Ectodermal cell (in vitro differentiated cells): Measurements from ENCODE around the gene HPGDS.
"Not testable (repeated sequence)": the region's sequence is repeated elsewhere in the genome, so short reads cannot be mapped to it uniquely, and the experiment has no call there.

Source experiments
- H3K27ac ChIP-seq: 2 replicates; pipeline ENCODE4 v1.7.0; 2013; ENCODE audit warnings: mild to moderate bottlenecking, low read depth, low read length; ENCODE audit not compliant: insufficient read depth, poor library complexity, severe bottlenecking
- H3K27me3 ChIP-seq: 2 replicates; pipeline ENCODE4 v1.7.0; 2013; ENCODE audit warnings: mild to moderate bottlenecking, low read length; ENCODE audit not compliant: insufficient read depth, control insufficient read depth, poor library complexity, severe bottlenecking
- H3K36me3 ChIP-seq: one replicate; pipeline ENCODE4 v1.7.0; 2013; ENCODE audit warnings: low read length; ENCODE audit not compliant: control insufficient read depth, insufficient read depth
- H3K4me1 ChIP-seq: one replicate; pipeline ENCODE4 v1.7.0; 2013; ENCODE audit warnings: low read length; ENCODE audit not compliant: control insufficient read depth, insufficient read depth
- H3K4me3 ChIP-seq: 2 replicates; pipeline ENCODE4 v1.7.0; 2013; ENCODE audit warnings: low read depth, low read length, control low read depth; ENCODE audit not compliant: insufficient read depth
- H3K9me3 ChIP-seq: 2 replicates; pipeline ENCODE4 v1.7.0; 2013; ENCODE audit warnings: mild to moderate bottlenecking, low read length, moderate library complexity; ENCODE audit not compliant: control insufficient read depth
- WGBS, 2 experiments: methylation state at CpG; one replicate each; pipeline ENCODE4 v1.1.7; 2013; ENCODE audit warnings: missing lambda C conversion rate in 2 of 2; 5-methylcytosine and 5-hydroxymethylcytosine counted together

The HPGDS gene

GRCh38 chr4:94346541-94346940, 3.9 kb upstream of the HPGDS start:
- Histone ChIP-seq H3K36me3 (no peaks in the 10 kb centered on the region), H3K27me3 (no peaks in the 10 kb centered on the region), H3K9me3 (no peaks in the 10 kb centered on the region), H3K4me3 (no peak overlapping the region), H3K4me1 (no peaks in the 10 kb centered on the region), H3K27ac (no peak overlapping the region)

GRCh38 chr4:94345969-94346368, 3.3 kb upstream of the HPGDS start:
- H3K27me3 ChIP-seq = no peaks in the 10 kb centered on the region
- H3K27ac ChIP-seq = no peak overlapping the region
- 83 to 88% methylated on average over 1 to 2 of the region's 2 CpGs for WGBS, 2 experiments
- no peak overlapping the region for H3K4me3 ChIP-seq
- H3K9me3 ChIP-seq = no peaks in the 10 kb centered on the region
- no peaks in the 10 kb centered on the region for H3K4me1 ChIP-seq
- no peaks in the 10 kb centered on the region for H3K36me3 ChIP-seq

- 89 to 91% methylated on average over 4 of the region's 4 CpGs for WGBS, 2 experiments
- H3K36me3 ChIP-seq = no peaks in the 10 kb centered on the region
- no peaks in the 10 kb centered on the region for H3K9me3 ChIP-seq
- H3K27ac ChIP-seq = no peak overlapping the region
- H3K4me3 ChIP-seq = no peak overlapping the region
- no peaks in the 10 kb centered on the region for H3K4me1 ChIP-seq
- H3K27me3 ChIP-seq = no peaks in the 10 kb centered on the region
Measured at GRCh38 chr4:94345266-94345665, 2.6 kb upstream of the HPGDS start.

GRCh38 chr4:94344457-94344856, 1.8 kb upstream of the HPGDS start:
- Histone ChIP-seq H3K4me3 (no peak overlapping the region), H3K36me3 (no peaks in the 10 kb centered on the region), H3K27ac (no peak overlapping the region), H3K27me3 (no peaks in the 10 kb centered on the region), H3K4me1 (no peaks in the 10 kb centered on the region), H3K9me3 (no peaks in the 10 kb centered on the region)
- 93 to 96% methylated on average over 5 of the region's 5 CpGs for whole genome bisulfite sequencing, 2 experiments

- H3K4me1 ChIP-seq = no peaks in the 10 kb centered on the region
- H3K27ac ChIP-seq = no peak overlapping the region
- no peaks in the 10 kb centered on the region for H3K9me3 ChIP-seq
- no peaks in the 10 kb centered on the region for H3K36me3 ChIP-seq
- WGBS, 2 experiments = 83 to 97% methylated on average over 2 to 3 of the region's 3 CpGs
- no peaks in the 10 kb centered on the region for H3K27me3 ChIP-seq
- H3K4me3 ChIP-seq = no peak overlapping the region
Measured at GRCh38 chr4:94341481-94342370, 910 bp downstream of the HPGDS start.

GRCh38 chr4:94339779-94340178, 2.9 kb downstream of the HPGDS start:
- H3K9me3 ChIP-seq = no peaks in the 10 kb centered on the region
- no peaks in the 10 kb centered on the region for H3K36me3 ChIP-seq
- no peak overlapping the region for H3K4me3 ChIP-seq
- 90 to 91% methylated on average over 9 of the region's 9 CpGs for WGBS, 2 experiments
- no peaks in the 10 kb centered on the region for H3K4me1 ChIP-seq
- H3K27ac ChIP-seq = no peak overlapping the region
- no peaks in the 10 kb centered on the region for H3K27me3 ChIP-seq

- 96 to 100% methylated on average over 2 to 4 of the region's 4 CpGs for WGBS, 2 experiments
- no peaks in the 10 kb centered on the region for H3K27me3 ChIP-seq
- no peaks in the 10 kb centered on the region for H3K9me3 ChIP-seq
- H3K4me1 ChIP-seq = peaks cover 2% of the 10 kb centered on the region
- H3K36me3 ChIP-seq = no peaks in the 10 kb centered on the region
- no peak overlapping the region for H3K27ac ChIP-seq
- H3K4me3 ChIP-seq = no peak overlapping the region
Measured at GRCh38 chr4:94338681-94339351, 3.8 kb downstream of the HPGDS start.

- not testable (repeated sequence) for H3K36me3 ChIP-seq
- WGBS, 2 experiments = 89 to 93% methylated on average over 4 of the region's 5 CpGs
Measured at GRCh38 chr4:94336791-94337190, 5.8 kb downstream of the HPGDS start.

GRCh38 chr4:94336303-94336702, 6.3 kb downstream of the HPGDS start:
- WGBS, 2 experiments = 92 to 96% methylated on average over 2 of the region's 3 CpGs
- H3K4me1 ChIP-seq = peaks cover 4% of the 10 kb centered on the region
- H3K36me3 ChIP-seq = no peaks in the 10 kb centered on the region
- H3K27ac ChIP-seq = no peak overlapping the region
- H3K27me3 ChIP-seq = no peaks in the 10 kb centered on the region
- H3K4me3 ChIP-seq = no peak overlapping the region
- no peaks in the 10 kb centered on the region for H3K9me3 ChIP-seq

More at GRCh38 chr4:94336791-94337190, 5.8 kb downstream of the HPGDS start:
- H3K4me1 ChIP-seq, H3K9me3 ChIP-seq, H3K27me3 ChIP-seq, H3K4me3 ChIP-seq, H3K27ac ChIP-seq: not testable (repeated sequence)

- Histone ChIP-seq H3K9me3 (no peaks in the 10 kb centered on the region), H3K27me3 (no peaks in the 10 kb centered on the region), H3K4me3 (no peak overlapping the region), H3K27ac (no peak overlapping the region), H3K4me1 (peaks cover 4% of the 10 kb centered on the region), H3K36me3 (no peaks in the 10 kb centered on the region)
- WGBS, 2 experiments = 73 to 88% methylated on average over 1 to 3 of the region's 3 CpGs
Measured at GRCh38 chr4:94334962-94335361, 7.7 kb downstream of the HPGDS start.
